ENCODE measurements around the gene GAD1.

- no peak for TF ChIP-seq POLR2AphosphoS5 (IDR thresholded peaks at IDR 0.05; ENCODE audit: borderline replicate concordance, low read depth, low read length)
- no peak for TF ChIP-seq EZH2 (IDR thresholded peaks at IDR 0.05)
These were observed 33.6 kb downstream of the GAD1 start for GRCh38 chr2:170850251-170850650.
